ENCODE data around the gene CYSRT1. TPM values are rescaled to one million over a fixed set of nuclear protein-coding genes. Genes with fewer than 3 reads are reported as not detected.

CYSRT1 gene
- total RNA-seq, 3 donors from 2014 or later = 0.29 to 0.66 (median 0.32) TPM

DNA sequence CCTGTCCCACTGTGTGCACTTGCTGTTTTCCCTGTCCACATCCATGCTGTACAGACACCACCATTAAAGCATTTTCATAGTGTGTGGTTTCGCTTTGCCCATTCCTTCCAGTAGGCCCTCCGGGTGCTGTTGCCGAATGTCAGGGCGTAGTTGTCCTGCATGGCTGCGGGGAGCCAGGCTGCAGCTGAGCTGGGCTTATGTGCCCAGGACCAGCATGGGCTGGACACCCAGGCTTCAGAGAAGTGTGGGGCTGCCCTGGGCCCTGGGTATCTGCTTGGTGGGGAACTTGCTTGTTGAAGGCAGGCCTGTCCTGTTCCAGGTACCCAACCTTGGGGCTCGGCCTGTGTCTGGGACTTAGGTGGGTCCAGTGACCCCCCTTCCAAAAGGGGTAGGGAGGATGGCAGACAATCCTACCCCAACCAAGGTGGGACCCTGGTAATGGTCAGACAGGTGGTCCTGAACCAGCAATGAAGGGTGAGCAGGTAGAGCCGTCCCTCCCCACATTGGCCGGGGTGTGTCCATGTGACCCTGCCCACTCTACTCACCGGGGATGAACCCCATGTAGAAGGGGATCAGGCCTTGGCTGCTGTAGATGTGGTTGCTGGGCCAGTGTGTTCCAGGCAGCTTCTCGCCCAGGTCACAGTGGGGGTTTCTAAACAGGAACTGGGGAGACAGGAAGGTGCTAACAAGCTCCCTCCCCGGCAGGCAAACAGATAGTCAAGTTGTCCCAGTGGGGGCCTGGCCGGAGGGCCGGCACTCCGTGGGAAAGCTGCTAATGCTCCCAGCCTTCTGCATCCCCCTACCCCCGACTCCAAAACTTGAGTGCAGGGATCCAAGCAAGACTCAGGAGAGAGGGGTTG is 18.9 kb downstream of the CYSRT1 start:
- no peak for DNase-seq (ENCODE audit: low spot score in 2 of 2)
- Histone ChIP-seq H3K36me3 (no peaks in the 10 kb centered on the region), H3K4me3 (no peak overlapping the region), H3K4me1 (peaks cover 5 to 6% of the 10 kb centered on the region in 2 donors), H3K27ac (peak overlapping the region in 1 of 2 donors; percentile 30), H3K27me3 (no peaks in the 10 kb centered on the region), H3K9me3 (no peaks in the 10 kb centered on the region)
- TF ChIP-seq POLR2A (IDR thresholded peaks at IDR 0.05) (no peak), POLR2AphosphoS5 (IDR thresholded peaks at IDR 0.05) (no peak)
- TF ChIP-seq, protein P1, sequence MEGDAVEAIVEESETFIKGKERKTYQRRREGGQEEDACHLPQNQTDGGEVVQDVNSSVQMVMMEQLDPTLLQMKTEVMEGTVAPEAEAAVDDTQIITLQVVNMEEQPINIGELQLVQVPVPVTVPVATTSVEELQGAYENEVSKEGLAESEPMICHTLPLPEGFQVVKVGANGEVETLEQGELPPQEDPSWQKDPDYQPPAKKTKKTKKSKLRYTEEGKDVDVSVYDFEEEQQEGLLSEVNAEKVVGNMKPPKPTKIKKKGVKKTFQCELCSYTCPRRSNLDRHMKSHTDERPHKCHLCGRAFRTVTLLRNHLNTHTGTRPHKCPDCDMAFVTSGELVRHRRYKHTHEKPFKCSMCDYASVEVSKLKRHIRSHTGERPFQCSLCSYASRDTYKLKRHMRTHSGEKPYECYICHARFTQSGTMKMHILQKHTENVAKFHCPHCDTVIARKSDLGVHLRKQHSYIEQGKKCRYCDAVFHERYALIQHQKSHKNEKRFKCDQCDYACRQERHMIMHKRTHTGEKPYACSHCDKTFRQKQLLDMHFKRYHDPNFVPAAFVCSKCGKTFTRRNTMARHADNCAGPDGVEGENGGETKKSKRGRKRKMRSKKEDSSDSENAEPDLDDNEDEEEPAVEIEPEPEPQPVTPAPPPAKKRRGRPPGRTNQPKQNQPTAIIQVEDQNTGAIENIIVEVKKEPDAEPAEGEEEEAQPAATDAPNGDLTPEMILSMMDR (IDR thresholded peaks at IDR 0.05) = no peak
- intact Hi-C loops (cut with DNase I; ENCODE audit: low total_unique reads) = no loop called here

DNA sequence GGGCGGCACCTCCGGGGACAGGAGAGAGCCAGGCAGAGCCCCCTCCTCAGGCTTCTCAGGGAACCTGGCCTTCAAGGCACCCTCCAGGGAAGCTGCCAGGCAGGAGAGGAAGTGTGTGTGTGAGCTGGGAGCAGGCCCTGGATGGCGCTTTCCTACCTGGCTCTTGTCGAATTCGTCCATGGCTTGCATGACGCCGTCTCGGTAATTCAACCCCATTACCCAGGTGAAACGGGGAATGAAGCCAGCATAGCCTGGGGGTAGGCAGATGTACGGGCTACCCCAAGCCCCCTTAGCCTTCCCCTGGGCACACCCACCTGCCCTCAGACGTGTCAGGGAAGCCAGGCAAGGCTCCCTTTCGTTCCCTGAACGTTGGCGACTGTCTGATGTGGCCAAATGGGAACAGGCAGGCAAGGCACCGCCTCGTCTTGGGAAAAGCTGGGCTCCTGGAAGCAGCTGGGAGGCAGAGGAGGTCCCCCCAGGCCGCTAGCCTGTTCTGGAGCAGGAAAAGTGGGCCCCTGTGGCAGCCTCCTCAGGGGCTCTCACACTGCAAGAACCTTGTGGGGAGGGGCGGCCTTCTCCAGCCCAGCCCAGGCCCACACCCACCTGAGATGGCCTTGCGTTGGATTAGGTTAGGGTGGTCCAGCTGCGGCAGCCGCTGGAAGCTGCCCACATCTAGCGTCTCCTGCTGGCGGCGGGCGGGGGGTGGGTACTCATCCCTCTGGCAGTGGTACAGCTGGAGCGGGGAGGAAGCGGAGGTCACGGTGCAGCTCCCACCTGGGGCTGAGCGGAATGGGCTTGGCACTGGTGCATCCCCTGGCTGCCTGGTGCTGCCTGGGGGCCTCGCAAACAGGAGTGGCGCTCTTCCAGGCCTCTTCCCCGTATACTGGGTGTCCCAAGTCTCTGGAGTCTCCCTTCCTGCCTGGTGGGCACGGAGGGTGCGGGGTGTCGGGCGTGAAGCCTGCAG is 19.8 kb downstream of the CYSRT1 start:
- no peak overlapping the region for H3K27ac ChIP-seq
- peak in 1 of 3 donors; percentile 28 for TF ChIP-seq POLR2AphosphoS5 (IDR thresholded peaks at IDR 0.05)
- TF ChIP-seq, protein P1 (IDR thresholded peaks at IDR 0.05) = no peak
- H3K9me3 ChIP-seq = no peaks in the 10 kb centered on the region
- DNase-seq (ENCODE audit: low spot score in 2 of 2) = no peak
- no peaks in the 10 kb centered on the region for H3K27me3 ChIP-seq
- intact Hi-C loops (cut with DNase I; ENCODE audit: low total_unique reads) = no loop called here
- no peaks in the 10 kb centered on the region for H3K36me3 ChIP-seq
- H3K4me1 ChIP-seq = peaks cover 5 to 6% of the 10 kb centered on the region in 2 donors
- no peak overlapping the region for H3K4me3 ChIP-seq

DNA sequence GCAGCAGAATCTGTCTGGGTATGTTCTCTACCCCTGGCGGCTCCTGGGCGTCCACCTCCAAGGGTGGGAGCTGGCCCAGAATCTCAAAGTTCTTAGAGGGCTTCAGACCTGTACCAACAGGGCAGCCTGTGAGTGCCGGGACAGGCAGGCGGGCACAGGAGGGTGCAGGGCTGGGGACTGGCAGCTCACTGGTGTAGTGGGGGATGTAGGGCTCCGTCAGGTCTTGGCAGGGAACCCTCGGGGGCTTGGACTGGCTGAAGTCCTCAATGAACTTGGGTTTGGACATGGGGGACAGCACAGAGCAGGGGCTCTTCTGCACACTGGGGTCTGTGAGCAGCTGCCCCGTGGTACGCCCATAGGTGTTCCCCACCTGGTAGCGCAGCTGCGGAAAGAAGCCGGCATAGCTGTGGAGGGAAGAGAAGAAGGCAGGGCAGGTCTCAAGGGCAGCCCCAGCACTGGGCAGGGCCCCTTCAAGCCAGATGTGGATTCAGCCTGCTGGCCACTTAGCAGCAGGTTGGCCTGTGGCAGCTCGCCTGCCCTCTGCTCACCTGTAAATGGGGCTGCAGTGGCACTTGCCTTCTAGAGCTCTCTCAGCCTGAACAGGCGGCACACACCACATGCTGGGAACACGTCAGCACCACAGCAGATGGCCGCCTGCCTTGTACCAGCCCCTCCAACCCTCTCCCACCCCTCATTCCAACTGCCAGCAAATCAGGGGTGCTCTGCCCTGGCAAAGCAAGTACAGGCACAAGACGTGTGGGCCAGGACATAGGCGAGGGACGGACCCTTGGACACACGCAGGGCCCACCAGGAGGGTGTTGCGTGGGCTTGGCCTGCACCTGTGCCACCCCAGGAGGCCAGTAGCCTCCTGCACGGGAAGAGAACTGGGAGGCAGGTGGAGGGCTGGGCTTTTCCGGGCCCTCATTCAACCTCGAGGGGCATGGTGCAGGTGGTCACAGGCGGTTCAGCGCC is 20.8 kb downstream of the CYSRT1 start:
- Histone ChIP-seq H3K36me3 (no peaks in the 10 kb centered on the region), H3K4me1 (peaks cover 5 to 6% of the 10 kb centered on the region in 2 donors), H3K27ac (no peak overlapping the region), H3K27me3 (no peaks in the 10 kb centered on the region), H3K4me3 (no peak overlapping the region), H3K9me3 (no peaks in the 10 kb centered on the region)
- TF ChIP-seq POLR2AphosphoS5 (IDR thresholded peaks at IDR 0.05) (no peak), POLR2A (IDR thresholded peaks at IDR 0.05) (no peak)
- TF ChIP-seq, protein P1 (IDR thresholded peaks at IDR 0.05) = no peak
- intact Hi-C loops (cut with DNase I; ENCODE audit: low total_unique reads) = no loop called here
- no peak for DNase-seq (ENCODE audit: low spot score in 2 of 2)

DNA sequence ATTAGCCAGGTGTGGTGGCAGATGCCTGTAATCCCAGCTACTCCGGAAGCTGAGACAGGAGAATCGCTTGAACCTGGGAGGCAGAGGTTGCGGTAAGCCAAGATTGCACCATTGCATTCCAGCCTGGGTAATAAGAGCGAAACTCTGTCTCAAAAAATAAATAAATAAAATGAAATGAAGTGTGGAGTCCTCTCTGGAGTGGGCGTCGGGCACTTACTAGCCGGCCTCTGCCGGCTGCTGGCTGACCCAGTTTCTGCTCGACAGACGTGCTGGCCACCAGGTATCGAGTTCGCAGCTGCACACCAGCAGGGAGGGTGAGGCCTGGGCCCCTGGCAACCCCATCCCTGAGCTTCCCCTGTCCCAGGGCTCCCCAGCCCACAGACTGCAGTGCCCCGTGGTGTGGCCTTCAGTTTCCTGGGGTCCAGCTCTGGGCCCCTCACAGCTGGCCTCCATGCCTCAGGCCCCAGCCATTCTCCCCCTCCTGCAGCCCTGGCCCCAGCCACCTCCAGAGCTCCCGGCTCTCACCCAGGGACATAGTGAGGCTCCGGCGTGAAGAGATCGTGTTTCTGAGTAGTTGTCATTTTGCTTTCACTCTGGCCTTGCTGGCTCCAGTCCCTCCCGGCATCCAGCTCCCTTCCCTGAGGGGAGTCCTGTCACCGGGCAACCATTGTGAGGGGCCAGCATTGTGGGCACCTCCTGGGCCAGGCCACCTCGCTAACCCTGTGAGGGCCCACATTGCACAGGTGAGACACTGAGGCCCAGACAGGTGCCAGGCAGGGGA is 22.4 kb downstream of the CYSRT1 start:
- no peak overlapping the region for H3K27ac ChIP-seq
- TF ChIP-seq POLR2A (IDR thresholded peaks at IDR 0.05) (no peak), POLR2AphosphoS5 (IDR thresholded peaks at IDR 0.05) (no peak)
- TF ChIP-seq, protein P1 (IDR thresholded peaks at IDR 0.05) = no peak
- no peak overlapping the region for H3K4me3 ChIP-seq
- no peak for DNase-seq (ENCODE audit: low spot score in 2 of 2)
- intact Hi-C loops (cut with DNase I; ENCODE audit: low total_unique reads) = no loop called here
- H3K9me3 ChIP-seq = no peaks in the 10 kb centered on the region
- H3K27me3 ChIP-seq = no peaks in the 10 kb centered on the region
- peaks cover 2 to 3% of the 10 kb centered on the region in 2 donors for H3K4me1 ChIP-seq
- no peaks in the 10 kb centered on the region for H3K36me3 ChIP-seq
